ENCODE measurements around the gene IMMP2L. TPM values are rescaled to one million over a fixed set of nuclear protein-coding genes. Genes with fewer than 3 reads are reported as not detected.
A peak's percentile ranks its signal among the peaks of the same experiment; 100 is the strongest.

IMMP2L gene
- total RNA-seq, 1 experiment from 2014 or later, result 8.7 TPM

GRCh38 chr7:111160297-111160696, 402.0 kb downstream of the IMMP2L start:
- DNase-seq (ENCODE audit: low spot score), result no peak

GRCh38 chr7:111159426-111159825, 402.9 kb downstream of the IMMP2L start:
- DNase-seq (ENCODE audit: low spot score), result no peak

GRCh38 chr7:111150709-111151108, 411.6 kb downstream of the IMMP2L start:
- DNase-seq (ENCODE audit: low spot score), result no peak

DNA sequence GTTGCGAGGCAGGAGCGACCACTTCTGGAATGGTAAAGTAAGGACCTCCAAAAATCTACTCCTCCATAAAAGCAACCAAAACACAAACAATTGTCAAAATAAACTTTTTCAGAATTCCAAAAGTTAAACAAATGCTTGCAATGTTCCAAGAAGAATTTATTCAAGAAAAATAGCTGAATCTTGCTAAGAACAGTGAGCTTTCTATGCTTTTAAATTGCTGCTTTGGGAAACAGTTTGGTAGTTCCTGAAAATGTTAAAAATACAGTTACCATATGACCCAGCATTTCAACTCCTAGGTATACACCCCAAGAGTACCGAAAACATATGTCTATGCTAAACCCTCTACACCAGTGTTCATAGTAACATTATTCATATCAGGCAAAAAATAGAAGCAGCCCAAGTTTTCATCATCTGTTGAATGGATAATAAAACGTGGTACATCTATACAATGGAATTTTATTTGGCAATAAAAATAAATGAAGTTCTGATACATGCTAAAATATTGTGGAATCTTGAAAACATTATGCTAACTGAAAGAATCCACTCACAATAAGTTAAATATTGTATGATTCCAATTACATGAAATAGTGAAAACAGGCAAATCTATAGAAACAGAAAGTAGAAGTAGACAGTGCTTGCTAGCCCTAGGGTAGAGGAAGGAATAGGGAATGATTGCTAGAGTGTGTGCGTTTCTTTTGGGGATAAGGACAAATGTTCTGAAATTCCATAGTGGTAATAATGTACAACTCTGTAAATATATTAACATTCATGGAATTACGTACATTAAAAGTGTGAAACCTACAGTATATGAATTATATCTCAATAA, 414.4 kb downstream of the IMMP2L start:
- DNase-seq (ENCODE audit: low spot score), result no peak

DNA sequence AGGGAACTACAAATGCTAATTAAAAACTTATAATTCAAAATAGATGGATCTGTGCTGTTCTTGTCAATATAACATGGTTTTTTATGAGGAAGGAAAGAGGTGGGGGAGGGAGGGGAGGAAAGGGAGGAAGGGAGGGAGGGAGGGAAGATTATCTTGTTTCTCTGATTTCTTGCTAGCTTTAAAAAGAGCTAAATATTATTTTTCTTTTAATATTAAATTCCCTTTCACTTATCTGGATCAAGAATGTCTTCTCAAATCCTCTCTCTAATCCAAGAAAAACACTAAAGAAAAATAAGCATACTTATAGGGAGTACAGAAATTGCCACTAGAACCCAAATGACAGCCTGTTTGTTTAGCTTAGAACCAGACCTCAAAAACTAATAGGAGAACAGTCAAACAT, 416.2 kb downstream of the IMMP2L start:
- no peak for DNase-seq (ENCODE audit: low spot score)

- DNase-seq (ENCODE audit: low spot score), result no peak
Measured at GRCh38 chr7:111145472-111145871, 416.8 kb downstream of the IMMP2L start.

DNA sequence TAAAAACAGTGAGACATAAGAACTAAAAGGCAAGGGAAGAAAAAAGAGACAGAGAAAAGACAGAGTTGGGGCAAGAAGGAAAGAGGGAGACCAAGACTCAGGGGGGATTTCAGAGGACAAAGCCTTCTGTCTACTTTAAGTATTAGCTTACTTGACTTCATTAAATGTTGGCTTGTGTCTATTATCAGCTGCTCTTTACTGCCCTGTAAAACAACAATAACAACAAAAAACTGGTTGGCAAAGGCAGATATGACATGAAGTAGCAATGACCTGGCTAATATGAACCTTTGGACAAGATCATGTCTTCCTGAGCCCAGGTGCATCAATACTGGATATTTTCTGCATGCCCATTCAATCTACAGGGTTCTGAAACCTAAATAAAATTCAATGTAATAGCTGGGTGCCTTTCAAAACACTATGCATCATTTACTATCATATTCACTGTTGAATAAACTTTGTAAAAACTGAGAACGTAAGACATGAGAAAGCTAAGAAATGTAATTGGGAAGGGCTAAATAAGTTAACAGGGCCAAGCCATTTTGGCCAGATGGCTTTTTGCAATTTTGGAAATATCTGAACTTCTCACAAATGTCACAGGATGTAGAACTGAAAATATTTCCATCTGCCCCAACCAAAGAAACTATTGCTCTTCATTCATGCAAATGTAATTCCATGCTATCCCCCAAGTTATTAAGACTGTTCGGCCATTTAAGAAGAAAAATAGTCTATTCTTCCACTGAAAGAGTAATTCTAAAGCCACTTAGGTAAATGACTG, 422.0 kb downstream of the IMMP2L start:
- no peak for DNase-seq (ENCODE audit: low spot score)

GRCh38 chr7:111138586-111138985, 423.7 kb downstream of the IMMP2L start:
- DNase-seq (ENCODE audit: low spot score), result no peak

DNA sequence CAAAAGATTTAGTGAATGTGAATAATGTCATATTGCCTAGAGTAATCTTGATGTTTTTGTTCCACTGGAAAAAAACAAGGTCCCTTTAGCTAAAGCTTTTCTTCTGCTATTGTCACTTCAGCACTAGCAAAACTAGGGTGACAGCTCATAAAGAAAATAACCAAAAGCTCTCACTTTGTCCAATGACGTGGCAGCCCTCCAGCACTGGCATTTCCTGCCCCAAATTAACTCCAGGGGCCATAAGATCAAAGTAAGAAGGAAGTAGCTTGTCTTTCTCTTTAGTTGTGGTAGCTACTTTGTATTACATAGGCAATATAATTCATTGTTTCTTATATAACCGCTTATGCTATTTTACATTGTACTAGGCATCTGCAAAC, 424.1 kb downstream of the IMMP2L start:
- DNase-seq (ENCODE audit: low spot score), result peak; percentile 83

- DNase-seq (ENCODE audit: low spot score), result peak; percentile 13
Measured at GRCh38 chr7:111137296-111138192, 424.7 kb downstream of the IMMP2L start.

DNA sequence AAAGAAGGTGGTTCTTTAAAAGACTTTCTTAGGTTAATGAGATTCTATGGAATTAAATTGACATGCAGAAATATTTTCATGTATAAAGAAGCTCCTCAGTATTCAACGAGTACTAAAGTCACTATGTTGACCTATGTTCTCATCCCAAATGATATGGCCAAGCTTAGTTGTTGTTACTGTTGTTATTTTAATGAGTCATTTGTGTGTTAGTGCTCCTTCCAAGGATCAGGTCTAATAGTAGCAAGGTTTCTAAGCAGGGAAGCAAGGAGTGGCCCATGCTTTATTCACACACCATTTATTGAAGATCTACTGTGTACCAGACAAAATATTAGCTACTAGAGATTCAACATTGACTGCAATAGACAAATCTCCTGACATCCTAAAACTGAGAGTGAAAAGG, 429.5 kb downstream of the IMMP2L start:
- DNase-seq (ENCODE audit: low spot score), result no peak

- no peak for DNase-seq (ENCODE audit: low spot score)
Measured at GRCh38 chr7:111129435-111129834, 432.9 kb downstream of the IMMP2L start.

DNA sequence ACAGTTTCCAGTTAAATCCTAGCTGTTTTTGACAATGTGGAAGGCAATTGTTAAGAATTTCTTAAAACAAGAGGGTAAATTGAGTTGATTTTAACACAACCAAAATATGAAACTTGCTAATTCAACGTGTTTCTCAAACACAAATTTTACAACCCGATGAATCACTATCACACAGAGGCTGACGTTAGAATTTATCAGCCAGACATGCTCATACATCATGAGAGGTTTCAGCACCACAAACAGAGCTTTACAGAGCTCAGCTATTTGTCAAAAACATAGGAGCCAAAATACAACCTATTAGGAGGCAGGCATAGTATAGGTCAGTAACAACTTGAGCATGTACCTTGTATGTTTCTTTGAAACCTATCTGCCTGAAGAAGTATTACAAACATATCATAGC, 435.3 kb downstream of the IMMP2L start:
- peak; percentile 16 for DNase-seq (ENCODE audit: low spot score)

DNA sequence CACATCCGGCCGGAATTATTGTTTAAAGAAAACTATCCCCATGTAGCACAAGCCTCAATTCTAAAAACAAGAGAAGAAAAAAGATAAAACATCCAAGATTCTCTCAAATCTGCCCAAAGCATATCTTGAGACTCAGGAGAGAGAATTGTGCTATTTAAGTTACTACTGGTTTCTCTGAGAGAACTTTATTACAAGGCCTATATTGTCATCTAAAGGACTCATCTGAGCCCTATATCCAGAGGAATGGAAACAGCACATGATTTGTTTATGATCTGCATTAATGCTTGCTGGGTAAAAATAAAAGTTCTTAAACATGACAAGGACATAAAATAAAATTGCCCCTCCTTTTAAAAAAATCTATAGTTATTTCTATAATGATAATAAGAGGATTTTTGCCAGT, 446.3 kb downstream of the IMMP2L start:
- DNase-seq (ENCODE audit: low spot score), result no peak

GRCh38 chr7:111113263-111114017, 448.9 kb downstream of the IMMP2L start:
- no peak for DNase-seq (ENCODE audit: low spot score)

- no peak for DNase-seq (ENCODE audit: low spot score)
Measured at GRCh38 chr7:111112439-111112838, 449.9 kb downstream of the IMMP2L start.

- no peak for DNase-seq (ENCODE audit: low spot score)
Measured at GRCh38 chr7:111108496-111108895, 453.8 kb downstream of the IMMP2L start.

DNA sequence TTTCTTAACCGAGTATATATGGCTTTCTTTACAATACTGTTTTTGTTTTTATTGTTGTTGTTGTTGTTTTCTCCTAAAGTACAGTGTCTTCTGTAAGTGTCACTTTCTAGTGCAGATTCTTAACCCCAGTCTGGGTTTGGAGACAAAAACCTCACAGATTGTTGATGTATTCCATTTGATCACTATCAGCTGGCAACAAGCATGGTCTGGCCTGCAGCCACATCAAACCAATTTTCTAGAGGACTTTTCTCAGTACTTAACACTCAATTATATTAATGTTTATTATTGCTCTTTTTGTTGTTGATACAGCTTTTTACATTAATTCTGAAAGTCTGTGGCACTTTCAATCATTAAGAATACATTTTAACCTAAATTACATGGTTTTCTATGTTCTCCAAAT, 454.3 kb downstream of the IMMP2L start:
- DNase-seq (ENCODE audit: low spot score), result no peak

GRCh38 chr7:111107579-111107978, 454.7 kb downstream of the IMMP2L start:
- DNase-seq (ENCODE audit: low spot score), result no peak

GRCh38 chr7:111105269-111105668, 457.0 kb downstream of the IMMP2L start:
- no peak for DNase-seq (ENCODE audit: low spot score)

DNA sequence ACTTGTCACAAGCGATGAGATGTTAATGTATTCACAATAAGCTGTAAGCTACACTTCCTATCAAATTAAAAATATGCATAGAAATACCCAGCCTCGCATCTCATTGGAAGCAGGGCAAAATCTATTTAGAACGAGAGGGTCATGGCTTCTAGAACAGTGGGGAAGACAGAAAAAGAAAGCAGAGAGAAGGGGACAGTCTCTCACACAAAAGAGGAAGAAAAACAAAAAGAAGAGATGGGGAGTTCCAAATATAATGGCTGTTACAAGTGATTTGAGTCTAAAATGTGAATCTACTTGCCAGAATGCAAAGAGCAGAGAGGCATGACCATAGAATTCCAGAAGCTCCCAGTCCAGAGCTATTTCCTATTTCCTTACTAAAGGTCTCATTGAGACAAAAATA, 457.6 kb downstream of the IMMP2L start:
- no peak for DNase-seq (ENCODE audit: low spot score)
